CD4-positive, alpha-beta memory T cell (primary cell): ENCODE measurements around the gene CHST11. TPM values are rescaled to one million over a fixed set of nuclear protein-coding genes. Genes with fewer than 3 reads are reported as not detected.

Experiments used
- CTCF ChIA-PET: fragments of 350-600 bp; sonication (Branson Sonifier 250); formaldehyde crosslinking; loops from one replicate; lab custom pipeline; 2021; ENCODE audit warnings: inconsistent platforms; ENCODE audit not compliant: partially characterized antibody; lab: Charles Lee
- POLR2A ChIA-PET: fragments of 350-600 bp; sonication (Branson Sonifier 250); formaldehyde crosslinking; loops from one replicate; lab custom pipeline; 2021; ENCODE audit not compliant: partially characterized antibody; lab: Charles Lee
- DNase-seq, 5 donors: peaks; one replicate each; pipeline versions ENCODE4 v3.0.0 to v3.0.0-alpha.2; 2020 to 2022; ENCODE audit warnings: mixed read lengths in 1 of 5
- H3K27ac ChIP-seq: one replicate; pipeline ENCODE4 v1.7.0; 2013; ENCODE audit warnings: low read depth, low read length
- H3K27me3 ChIP-seq: 2 replicates; pipeline ENCODE4 v1.7.0; 2013; ENCODE audit warnings: mild to moderate bottlenecking, low read length, moderate library complexity; ENCODE audit not compliant: insufficient read depth
- H3K36me3 ChIP-seq: 2 replicates; pipeline ENCODE4 v1.7.0; 2013; ENCODE audit warnings: mild to moderate bottlenecking, low read length, moderate library complexity; ENCODE audit not compliant: insufficient read depth
- H3K4me1 ChIP-seq: 2 replicates; pipeline ENCODE4 v1.7.0; 2013; ENCODE audit warnings: mild to moderate bottlenecking, low read length, moderate library complexity; ENCODE audit not compliant: insufficient read depth
- H3K4me3 ChIP-seq, 2 donors: one replicate each; pipeline ENCODE4 v1.7.0; 2013; ENCODE audit warnings: low read length in 2 of 2, mild to moderate bottlenecking in 1 of 2
- H3K9me3 ChIP-seq, 2 donors: one replicate each; pipeline ENCODE4 v1.7.0; 2013; ENCODE audit warnings: low read length in 2 of 2, control low read depth in 1 of 2; ENCODE audit not compliant: control insufficient read depth in 1 of 2
- H3K27ac Mint-ChIP-seq, 7 donors: one replicate each; pipeline ENCODE4 v1.8.0; 2020 to 2021; ENCODE audit warnings: mixed read lengths in 7 of 7, mild to moderate bottlenecking in 6 of 7, inconsistent platforms in 3 of 7, moderate library complexity in 3 of 7
- H3K27me3 Mint-ChIP-seq, 2 donors: one replicate each; pipeline ENCODE4 v1.8.0; 2020 to 2021; ENCODE audit warnings: mixed read lengths in 2 of 2
- H3K36me3 Mint-ChIP-seq, 2 donors: one replicate each; pipeline ENCODE4 v1.8.0; 2020 to 2021; ENCODE audit warnings: mixed read lengths in 2 of 2, inconsistent platforms in 1 of 2, mild to moderate bottlenecking in 1 of 2
- H3K4me1 Mint-ChIP-seq, 4 donors: one replicate each; pipeline ENCODE4 v1.8.0; 2020 to 2021; ENCODE audit warnings: mixed read lengths in 4 of 4, mild to moderate bottlenecking in 1 of 4
- H3K4me3 Mint-ChIP-seq, 8 donors: one replicate each; pipeline ENCODE4 v1.8.0; 2020 to 2021; ENCODE audit warnings: mixed read lengths in 8 of 8, mild to moderate bottlenecking in 7 of 8, moderate library complexity in 6 of 8, inconsistent platforms in 3 of 8
- H3K9me3 Mint-ChIP-seq, 8 donors: one replicate each; pipeline ENCODE4 v1.8.0; 2020 to 2021; ENCODE audit warnings: mixed read lengths in 8 of 8, mild to moderate bottlenecking in 5 of 8, inconsistent platforms in 3 of 8, moderate library complexity in 1 of 8
- intact Hi-C: fragments of 100-400 bp; cut with micrococcal nuclease; formaldehyde crosslinking; loops from one replicate; pipeline ENCODE4 v1.15.1; 2023
- polyA plus RNA-seq, 2 donors: library from polyadenylated mRNA; unstranded; fragments of 300-500 nt; fragmentation: Illumina TruSeq; gene quantifications; one replicate each; pipeline ENCODE4 v1.2.3, GENCODE V29; 2021
- total RNA-seq, 2 experiments: library from RNA; stranded (reverse); gene quantifications; one replicate each; pipeline ENCODE4 v1.2.3, GENCODE V29; 2021

CHST11 gene
- total and polyA plus RNA-seq, 4 experiments from 2014 or later, result 55.1 to 64.6 (median 59.8) TPM

- intact Hi-C loops, result no loop called here
- ChIA-PET CTCF (interaction anchor here (1.0 to 1.6 kb wide), 4 partner anchors 11 to 368 kb away, joined by 3 to 4 read pairs (median 3); no protein-coding TSS in a partner anchor), POLR2A (no interaction called here)
Observed at GRCh38 chr12:104749545-104749944, 292.8 kb downstream of the CHST11 start.

GRCh38 chr12:104750061-104750460 lies 293.3 kb downstream of the CHST11 start:
- no peak for DNase-seq

More at GRCh38 chr12:104749545-104749944, 292.8 kb downstream of the CHST11 start:
- Histone ChIP-seq H3K4me3 (no peak overlapping the region), H3K36me3 (no peaks in the 10 kb centered on the region), H3K27ac (no peak overlapping the region), H3K27me3 (no peaks in the 10 kb centered on the region), H3K4me1 (peaks cover 45% of the 10 kb centered on the region), H3K9me3 (no peaks in the 10 kb centered on the region)
- Mint-ChIP-seq H3K36me3 (peaks cover 2 to 3% of the 10 kb centered on the region in 2 donors), H3K27ac (peak overlapping the region in 4 of 7 donors; percentile 10 to 47 (median 22)), H3K9me3 (no peaks in the 10 kb centered on the region), H3K27me3 (no peaks in the 10 kb centered on the region), H3K4me1 (peaks cover 53 to 70% (median 63%) of the 10 kb centered on the region in 4 donors), H3K4me3 (peak overlapping the region in 4 of 8 donors; percentile 5 to 27 (median 12))
- no peak for DNase-seq

DNA sequence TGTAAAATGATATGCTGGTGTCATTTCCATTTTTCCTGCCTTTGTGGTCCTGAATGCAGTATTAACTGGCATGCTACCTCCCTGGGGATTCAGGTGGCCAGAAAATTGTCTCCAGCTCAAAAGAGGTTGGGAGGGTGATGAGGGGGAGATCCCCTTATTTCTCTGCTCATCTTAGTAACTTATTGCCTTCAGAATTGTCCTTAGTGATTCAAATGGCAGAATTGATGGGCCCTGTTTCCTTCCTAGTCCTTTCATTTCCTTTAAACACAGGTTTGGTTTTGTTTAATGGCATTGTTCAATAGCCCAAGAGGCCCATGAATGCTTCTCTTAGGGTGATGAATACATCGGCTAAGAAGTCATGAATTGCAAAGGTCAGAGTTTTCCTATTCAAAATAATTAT lies 294.4 kb downstream of the CHST11 start:
- H3K36me3 Mint-ChIP-seq, result peaks cover 3 to 5% of the 10 kb centered on the region in 2 donors
- peaks cover 38% of the 10 kb centered on the region for H3K4me1 ChIP-seq
- no peak overlapping the region for H3K4me3 ChIP-seq
- H3K4me1 Mint-ChIP-seq, result peaks cover 41 to 57% (median 50%) of the 10 kb centered on the region in 4 donors
- intact Hi-C loops, result no loop called here
- H3K36me3 ChIP-seq, result no peaks in the 10 kb centered on the region
- H3K27ac ChIP-seq, result no peak overlapping the region
- no peaks in the 10 kb centered on the region for H3K27me3 ChIP-seq
- ChIA-PET POLR2A (no interaction called here), CTCF (no interaction called here)
- no peak for DNase-seq
- no peaks in the 10 kb centered on the region for H3K9me3 Mint-ChIP-seq
- H3K4me3 Mint-ChIP-seq, result no peak overlapping the region
- H3K27ac Mint-ChIP-seq, result peak overlapping the region in 2 of 7 donors; percentile 12 to 35
- no peaks in the 10 kb centered on the region for H3K27me3 Mint-ChIP-seq
- no peaks in the 10 kb centered on the region for H3K9me3 ChIP-seq

More at GRCh38 chr12:104750061-104750460, 293.3 kb downstream of the CHST11 start:
- CTCF ChIA-PET, result interaction anchor here (1.0 to 1.6 kb wide), 4 partner anchors 11 to 368 kb away, joined by 3 to 4 read pairs (median 3); no protein-coding TSS in a partner anchor
- Histone ChIP-seq H3K4me1 (peaks cover 45% of the 10 kb centered on the region), H3K27me3 (no peaks in the 10 kb centered on the region), H3K36me3 (no peaks in the 10 kb centered on the region), H3K27ac (no peak overlapping the region), H3K9me3 (no peaks in the 10 kb centered on the region), H3K4me3 (no peak overlapping the region)
- H3K9me3 Mint-ChIP-seq, result no peaks in the 10 kb centered on the region
- POLR2A ChIA-PET, result no interaction called here
- intact Hi-C loops, result no loop called here
- peak overlapping the region in 6 of 7 donors; percentile 10 to 52 (median 40) for H3K27ac Mint-ChIP-seq
- peaks cover 2 to 3% of the 10 kb centered on the region in 2 donors for H3K36me3 Mint-ChIP-seq
- H3K4me3 Mint-ChIP-seq, result peak overlapping the region in 2 of 8 donors; percentile 5 to 10
- no peaks in the 10 kb centered on the region for H3K27me3 Mint-ChIP-seq
- peaks cover 51 to 68% (median 60%) of the 10 kb centered on the region in 4 donors for H3K4me1 Mint-ChIP-seq

GRCh38 chr12:104751594-104751993 lies 294.8 kb downstream of the CHST11 start:
- Histone ChIP-seq H3K36me3 (no peaks in the 10 kb centered on the region), H3K9me3 (no peaks in the 10 kb centered on the region), H3K27ac (no peak overlapping the region), H3K27me3 (no peaks in the 10 kb centered on the region), H3K4me1 (peaks cover 33% of the 10 kb centered on the region), H3K4me3 (no peak overlapping the region)
- CTCF ChIA-PET, result no interaction called here
- H3K9me3 Mint-ChIP-seq, result no peaks in the 10 kb centered on the region
- no peak overlapping the region for H3K4me3 Mint-ChIP-seq
- POLR2A ChIA-PET, result no interaction called here
- no peaks in the 10 kb centered on the region for H3K27me3 Mint-ChIP-seq
- peaks cover 8 to 9% of the 10 kb centered on the region in 2 donors for H3K36me3 Mint-ChIP-seq
- DNase-seq, result no peak
- intact Hi-C loops, result no loop called here
- peak overlapping the region in 4 of 7 donors; percentile 12 to 53 (median 35) for H3K27ac Mint-ChIP-seq
- peaks cover 36 to 53% (median 45%) of the 10 kb centered on the region in 4 donors for H3K4me1 Mint-ChIP-seq

DNA sequence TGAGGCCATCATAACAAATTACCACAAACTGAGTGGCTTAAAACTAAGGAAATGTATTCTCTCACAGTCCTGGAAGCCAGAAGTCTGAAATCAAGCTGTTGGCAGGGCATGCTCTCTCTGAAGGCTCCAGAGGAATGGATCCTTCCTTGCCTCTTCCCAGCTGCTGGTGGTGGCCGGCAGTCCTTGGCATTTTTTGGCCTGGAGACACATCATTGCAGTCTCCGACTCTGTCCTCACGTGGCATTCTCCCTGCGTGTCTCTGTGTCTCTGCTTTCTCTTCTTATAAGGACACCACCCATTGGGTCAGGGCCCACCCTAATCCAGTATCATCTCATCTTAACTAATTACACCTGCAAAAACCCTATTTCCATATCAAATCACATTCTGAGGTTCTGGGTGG lies 295.3 kb downstream of the CHST11 start:
- Mint-ChIP-seq H3K9me3 (no peaks in the 10 kb centered on the region), H3K27me3 (no peaks in the 10 kb centered on the region), H3K36me3 (peaks cover 12 to 14% of the 10 kb centered on the region in 2 donors), H3K4me1 (peaks cover 32 to 48% (median 42%) of the 10 kb centered on the region in 4 donors), H3K27ac (peak overlapping the region in 2 of 7 donors; percentile 7 to 22), H3K4me3 (no peak overlapping the region)
- no peak for DNase-seq
- POLR2A ChIA-PET, result no interaction called here
- Histone ChIP-seq H3K4me3 (no peak overlapping the region), H3K9me3 (no peaks in the 10 kb centered on the region), H3K4me1 (peaks cover 29% of the 10 kb centered on the region), H3K27me3 (no peaks in the 10 kb centered on the region), H3K27ac (no peak overlapping the region), H3K36me3 (peaks cover 2% of the 10 kb centered on the region)
- intact Hi-C loops, result no loop called here
- CTCF ChIA-PET, result no interaction called here

DNA sequence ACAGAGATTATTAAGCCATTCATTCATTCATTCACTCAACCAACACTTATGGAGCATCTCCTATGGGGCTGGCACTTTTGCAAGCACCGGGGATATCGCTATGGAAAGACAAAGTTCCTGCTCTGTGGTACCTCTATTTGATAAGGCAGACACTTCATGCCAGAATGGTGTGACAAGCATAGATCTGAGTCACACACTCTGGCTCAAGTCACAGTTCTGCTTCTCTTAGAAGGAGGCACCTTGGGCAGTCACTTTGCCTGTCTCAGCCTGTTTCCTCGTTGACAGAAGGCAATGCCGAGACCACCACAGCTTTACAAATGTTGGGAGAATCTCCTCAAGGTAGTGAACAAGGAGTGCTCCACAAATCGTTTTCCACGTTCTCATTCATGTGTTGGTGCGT lies 296.1 kb downstream of the CHST11 start:
- Histone ChIP-seq H3K27ac (no peak overlapping the region), H3K4me3 (no peak overlapping the region), H3K9me3 (no peaks in the 10 kb centered on the region), H3K4me1 (peaks cover 21% of the 10 kb centered on the region), H3K36me3 (peaks cover 8% of the 10 kb centered on the region), H3K27me3 (no peaks in the 10 kb centered on the region)
- Mint-ChIP-seq H3K9me3 (no peaks in the 10 kb centered on the region), H3K4me3 (no peak overlapping the region), H3K27me3 (no peaks in the 10 kb centered on the region), H3K4me1 (peaks cover 23 to 40% (median 33%) of the 10 kb centered on the region in 4 donors), H3K36me3 (peaks cover 21% of the 10 kb centered on the region in 2 donors), H3K27ac (peak overlapping the region in 1 of 7 donors; percentile 15)
- ChIA-PET POLR2A (no interaction called here), CTCF (interaction anchor here (2.4 kb wide), 1 partner anchor 371 kb away, joined by 5 read pairs; no protein-coding TSS in a partner anchor)
- intact Hi-C loops, result no loop called here
- DNase-seq, result no peak

GRCh38 chr12:104756901-104757300 lies 300.2 kb downstream of the CHST11 start:
- Mint-ChIP-seq H3K27ac (peak overlapping the region in 2 of 7 donors; percentile 16 to 68), H3K9me3 (no peaks in the 10 kb centered on the region), H3K4me1 (peaks cover 14 to 23% (median 18%) of the 10 kb centered on the region in 4 donors), H3K36me3 (peaks cover 29 to 37% of the 10 kb centered on the region in 2 donors), H3K27me3 (no peaks in the 10 kb centered on the region), H3K4me3 (no peak overlapping the region)
- Histone ChIP-seq H3K9me3 (no peaks in the 10 kb centered on the region), H3K4me3 (no peak overlapping the region), H3K27me3 (no peaks in the 10 kb centered on the region), H3K27ac (no peak overlapping the region), H3K4me1 (no peaks in the 10 kb centered on the region), H3K36me3 (peaks cover 19% of the 10 kb centered on the region)
- intact Hi-C loops, result no loop called here
- CTCF ChIA-PET, result interaction anchor here (0.8 to 1.9 kb wide), 3 partner anchors 9 to 375 kb away, joined by 3 to 5 read pairs (median 4); no protein-coding TSS in a partner anchor
- POLR2A ChIA-PET, result interaction anchor here (0.9 kb wide), 1 partner anchor 8 kb away, joined by 4 read pairs; no protein-coding TSS in a partner anchor
- no peak for DNase-seq
